DND-41 (cell line): ENCODE data around the gene AUTS2.

Experiments used
- CTCF ChIP-seq: IDR thresholded peaks from 2 replicates; pipeline ENCODE4 v1.5.1; 2012; ENCODE audit warnings: borderline replicate concordance, low read length, moderate library complexity, mild to moderate bottlenecking; ENCODE audit not compliant: poor library complexity, severe bottlenecking; ENCODE audit errors: extremely low read depth
- EZH2 ChIP-seq: IDR thresholded peaks from 3 replicates; pipeline ENCODE4 v1.6.1; 2012; ENCODE audit warnings: borderline replicate concordance, low read depth, mild to moderate bottlenecking, moderate library complexity, low read length, inconsistent platforms; ENCODE audit not compliant: severe bottlenecking

GRCh38 chr7:70240873-70241272, 642.6 kb downstream of the AUTS2 start:
- TF ChIP-seq CTCF (no peak), EZH2 (no peak)
